ENCODE results near the gene FYCO1.
"Not testable (repeated sequence)": the region's sequence is repeated elsewhere in the genome, so short reads cannot be mapped to it uniquely, and the experiment has no call there.

Gene FYCO1

GRCh38 chr3:46008058-46008457, 12.4 kb upstream of the FYCO1 start:
- no peak for DNase-seq

GRCh38 chr3:46007280-46007679, 11.7 kb upstream of the FYCO1 start:
- DNase-seq, result no peak

GRCh38 chr3:46006238-46007032, 10.8 kb upstream of the FYCO1 start:
- no peak for DNase-seq

- DNase-seq, result not testable (repeated sequence)
These were observed 8.1 kb upstream of the FYCO1 start for GRCh38 chr3:46003706-46004105.

GRCh38 chr3:46001178-46001577, 5.6 kb upstream of the FYCO1 start:
- DNase-seq, result no peak

- DNase-seq, result no peak
These were observed 2.3 kb upstream of the FYCO1 start for GRCh38 chr3:45997942-45998341.

GRCh38 chr3:45997499-45997898, 1.9 kb upstream of the FYCO1 start:
- DNase-seq, result not testable (repeated sequence)

GRCh38 chr3:45994419-45995235, 997 bp downstream of the FYCO1 start:
- DNase-seq, result no peak

- DNase-seq, result no peak
These were observed 2.1 kb downstream of the FYCO1 start for GRCh38 chr3:45993421-45994027.

- peak; percentile 67 for DNase-seq
These were observed 2.8 kb downstream of the FYCO1 start for GRCh38 chr3:45992821-45993221.

GRCh38 chr3:45992133-45992729, 3.4 kb downstream of the FYCO1 start:
- DNase-seq, result no peak

- DNase-seq, result no peak
These were observed 4.3 kb downstream of the FYCO1 start for GRCh38 chr3:45991341-45991740.

- DNase-seq, result no peak
These were observed 5.4 kb downstream of the FYCO1 start for GRCh38 chr3:45990181-45990580.

GRCh38 chr3:45988804-45989203, 6.8 kb downstream of the FYCO1 start:
- DNase-seq, result no peak

GRCh38 chr3:45988362-45988761, 7.3 kb downstream of the FYCO1 start:
- peak; percentile 39 for DNase-seq

- DNase-seq, result no peak
These were observed 8.0 kb downstream of the FYCO1 start for GRCh38 chr3:45987368-45988291.

GRCh38 chr3:45986303-45986982, 9.2 kb downstream of the FYCO1 start:
- DNase-seq, result no peak

- DNase-seq, result no peak
These were observed 9.9 kb downstream of the FYCO1 start for GRCh38 chr3:45985532-45986302.

GRCh38 chr3:45984331-45985312, 11.0 kb downstream of the FYCO1 start:
- DNase-seq, result no peak

Measured in GF-D8 (cell line).